Ishikawa (cell line): Measurements from ENCODE around the gene CRPPA.

Experiments
- CEBPB ChIP-seq: IDR thresholded peaks from 2 replicates; pipeline ENCODE4 v1.6.1; 2012
- CREB1 ChIP-seq: IDR thresholded peaks from 2 replicates; pipeline ENCODE4 v1.6.1; 2012; ENCODE audit warnings: low read depth
- EGR1 ChIP-seq: IDR thresholded peaks from 2 replicates; pipeline ENCODE4 v1.6.1; 2012
- EP300 ChIP-seq: IDR thresholded peaks from 2 replicates; pipeline ENCODE4 v1.6.1; 2012; ENCODE audit warnings: borderline replicate concordance
- FOXM1 ChIP-seq: IDR thresholded peaks from 2 replicates; pipeline ENCODE4 v1.6.1; 2012; ENCODE audit warnings: low read depth, borderline replicate concordance
- MAX ChIP-seq: IDR thresholded peaks from 2 replicates; pipeline ENCODE4 v1.6.1; 2012
- NFIC ChIP-seq: IDR thresholded peaks from 2 replicates; pipeline ENCODE4 v1.6.1; 2012
- RAD21 ChIP-seq: IDR thresholded peaks from 2 replicates; pipeline ENCODE4 v1.6.1; 2012; ENCODE audit warnings: low read depth
- TAF1 ChIP-seq: IDR thresholded peaks from 2 replicates; pipeline ENCODE4 v1.6.1; 2012; ENCODE audit warnings: low read depth, mild to moderate bottlenecking
- TCF12 ChIP-seq: IDR thresholded peaks from 2 replicates; pipeline ENCODE4 v1.6.1; 2012; ENCODE audit warnings: low read depth
- TEAD4 ChIP-seq: IDR thresholded peaks from 2 replicates; pipeline ENCODE4 v1.6.1; 2012
- USF1 ChIP-seq: IDR thresholded peaks from 2 replicates; pipeline ENCODE4 v1.6.1; 2012
- YY1 ChIP-seq: IDR thresholded peaks from 2 replicates; pipeline ENCODE4 v1.6.1; 2012; ENCODE audit warnings: low read depth
- ZBTB7A ChIP-seq: IDR thresholded peaks from 2 replicates; pipeline ENCODE4 v1.6.1; 2012; ENCODE audit warnings: low read depth
- TF ChIP-seq, protein P1 (sequence below): IDR thresholded peaks from 2 replicates; pipeline ENCODE4 v1.6.1; 2012; ENCODE audit warnings: low read depth, mild to moderate bottlenecking

CRPPA gene

DNA sequence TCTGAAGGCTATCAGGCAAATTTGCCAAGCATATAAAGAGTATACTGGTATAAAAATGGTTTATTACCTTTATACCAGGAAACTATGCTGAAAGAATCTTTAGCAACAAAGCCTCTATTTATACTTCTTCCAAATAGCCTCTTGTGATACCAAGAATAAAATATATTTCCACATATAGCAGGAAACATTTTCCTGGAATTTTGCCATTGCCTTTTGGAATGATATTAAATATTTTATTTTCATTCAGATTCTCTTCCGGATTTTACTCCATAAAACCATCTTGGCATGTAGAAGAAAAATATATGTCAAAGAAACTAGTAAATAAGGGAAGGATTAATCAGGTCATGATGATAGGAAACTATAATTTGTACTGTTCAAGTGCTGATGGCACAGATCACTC is 26.5 kb upstream of the CRPPA start:
- TF ChIP-seq MAX (no peak), TCF12 (no peak)
- TF ChIP-seq, protein P1, sequence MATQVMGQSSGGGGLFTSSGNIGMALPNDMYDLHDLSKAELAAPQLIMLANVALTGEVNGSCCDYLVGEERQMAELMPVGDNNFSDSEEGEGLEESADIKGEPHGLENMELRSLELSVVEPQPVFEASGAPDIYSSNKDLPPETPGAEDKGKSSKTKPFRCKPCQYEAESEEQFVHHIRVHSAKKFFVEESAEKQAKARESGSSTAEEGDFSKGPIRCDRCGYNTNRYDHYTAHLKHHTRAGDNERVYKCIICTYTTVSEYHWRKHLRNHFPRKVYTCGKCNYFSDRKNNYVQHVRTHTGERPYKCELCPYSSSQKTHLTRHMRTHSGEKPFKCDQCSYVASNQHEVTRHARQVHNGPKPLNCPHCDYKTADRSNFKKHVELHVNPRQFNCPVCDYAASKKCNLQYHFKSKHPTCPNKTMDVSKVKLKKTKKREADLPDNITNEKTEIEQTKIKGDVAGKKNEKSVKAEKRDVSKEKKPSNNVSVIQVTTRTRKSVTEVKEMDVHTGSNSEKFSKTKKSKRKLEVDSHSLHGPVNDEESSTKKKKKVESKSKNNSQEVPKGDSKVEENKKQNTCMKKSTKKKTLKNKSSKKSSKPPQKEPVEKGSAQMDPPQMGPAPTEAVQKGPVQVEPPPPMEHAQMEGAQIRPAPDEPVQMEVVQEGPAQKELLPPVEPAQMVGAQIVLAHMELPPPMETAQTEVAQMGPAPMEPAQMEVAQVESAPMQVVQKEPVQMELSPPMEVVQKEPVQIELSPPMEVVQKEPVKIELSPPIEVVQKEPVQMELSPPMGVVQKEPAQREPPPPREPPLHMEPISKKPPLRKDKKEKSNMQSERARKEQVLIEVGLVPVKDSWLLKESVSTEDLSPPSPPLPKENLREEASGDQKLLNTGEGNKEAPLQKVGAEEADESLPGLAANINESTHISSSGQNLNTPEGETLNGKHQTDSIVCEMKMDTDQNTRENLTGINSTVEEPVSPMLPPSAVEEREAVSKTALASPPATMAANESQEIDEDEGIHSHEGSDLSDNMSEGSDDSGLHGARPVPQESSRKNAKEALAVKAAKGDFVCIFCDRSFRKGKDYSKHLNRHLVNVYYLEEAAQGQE, result no peak

GRCh38 chr7:16446508-16446907 is 25.2 kb upstream of the CRPPA start:
- TF ChIP-seq CEBPB (no peak), ZBTB7A (no peak), TCF12 (no peak), RAD21 (no peak), CREB1 (no peak), TEAD4 (no peak), FOXM1 (no peak), USF1 (no peak), TAF1 (no peak), MAX (no peak), EGR1 (no peak), EP300 (no peak), YY1 (no peak), NFIC (no peak)
- TF ChIP-seq, protein P1, result no peak

GRCh38 chr7:16438988-16439387 is 17.6 kb upstream of the CRPPA start:
- no peak for TF ChIP-seq TEAD4
- no peak for TF ChIP-seq MAX
- TF ChIP-seq EP300, result no peak

DNA sequence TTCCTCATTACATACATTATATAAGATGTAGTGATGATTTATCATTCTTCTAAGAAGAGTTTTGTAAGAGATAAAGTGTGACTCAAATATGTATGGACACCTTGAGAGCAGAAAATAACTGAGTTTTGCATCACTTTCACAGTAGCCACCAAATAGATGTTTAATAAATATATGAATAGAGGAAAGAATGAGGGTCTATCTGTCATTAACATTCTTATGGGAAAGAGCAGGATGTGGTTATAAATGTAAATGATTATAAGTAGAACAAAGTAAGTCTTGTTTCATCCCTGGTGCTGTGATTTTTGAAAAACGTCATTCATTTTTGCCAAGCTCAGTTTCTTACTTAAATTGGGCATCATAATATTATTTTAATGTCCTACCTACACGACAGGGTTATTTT is 15.0 kb upstream of the CRPPA start:
- no peak for TF ChIP-seq MAX
- no peak for TF ChIP-seq EP300
- no peak for TF ChIP-seq CREB1
- TF ChIP-seq TCF12, result no peak
- no peak for TF ChIP-seq USF1
- no peak for TF ChIP-seq EGR1
- TF ChIP-seq, protein P1, result no peak
- no peak for TF ChIP-seq NFIC
- no peak for TF ChIP-seq ZBTB7A
- TF ChIP-seq YY1, result no peak
- TF ChIP-seq TEAD4, result no peak
- TF ChIP-seq CEBPB, result no peak
- TF ChIP-seq TAF1, result no peak
- no peak for TF ChIP-seq FOXM1
- TF ChIP-seq RAD21, result no peak

DNA sequence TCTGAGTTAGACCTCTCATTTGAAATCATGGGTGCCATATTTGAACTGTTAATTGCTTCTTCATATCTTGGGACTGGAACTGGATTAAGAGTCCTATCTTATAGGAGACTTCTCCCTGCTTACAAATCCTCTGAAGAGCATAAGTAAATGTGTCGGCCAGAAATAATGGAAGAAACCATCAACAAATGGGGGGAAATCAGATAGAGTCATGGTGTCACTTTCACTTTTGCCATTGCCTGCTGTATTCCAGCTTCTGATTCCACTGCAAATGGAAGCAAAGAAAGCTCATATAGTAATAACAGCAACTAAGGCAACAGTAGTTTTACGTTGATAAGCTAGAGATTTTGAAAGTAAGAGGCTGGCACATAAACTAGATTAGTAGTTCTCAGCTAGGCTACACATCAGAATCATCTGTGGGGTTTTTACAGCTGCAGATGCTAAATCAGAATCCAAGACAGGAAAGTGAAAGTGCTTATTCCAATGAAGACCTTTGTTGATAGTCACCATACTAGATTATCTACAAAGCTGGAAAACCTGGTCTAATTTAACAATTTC is 12.3 kb upstream of the CRPPA start:
- TF ChIP-seq TAF1, result no peak
- no peak for TF ChIP-seq EGR1
